ACC112 (cell line): ENCODE data around the gene PAPSS2.
"Not testable (repeated sequence)": the region's sequence is repeated elsewhere in the genome, so short reads cannot be mapped to it uniquely, and the experiment has no call there.

ENCODE experiments used
- H2AFZ ChIP-seq: fragments of 200-600 bp; sonication (generic); one replicate; pipeline ENCODE4 v1.6.0; 2017; ENCODE audit warnings: antibody characterized with exemption, low read length; ENCODE audit not compliant: unreplicated experiment
- H3K27ac ChIP-seq: fragments of 200-600 bp; sonication (generic); 2 replicates; pipeline ENCODE4 v1.5.1; 2014; ENCODE audit warnings: low read depth, mild to moderate bottlenecking, antibody characterized with exemption, low read length, moderate library complexity
- H3K27me3 ChIP-seq: fragments of 200-600 bp; sonication (generic); 2 replicates; pipeline ENCODE4 v1.6.1; 2014; ENCODE audit warnings: mild to moderate bottlenecking, antibody characterized with exemption, low read length, moderate library complexity, mixed read lengths; ENCODE audit not compliant: insufficient read depth
- H3K36me3 ChIP-seq: fragments of 200-600 bp; sonication (generic); 2 replicates; pipeline ENCODE4 v1.6.1; 2016; ENCODE audit warnings: mild to moderate bottlenecking, antibody characterized with exemption, low read length, moderate library complexity, mixed read lengths; ENCODE audit not compliant: insufficient read depth
- H3K4me1 ChIP-seq: fragments of 200-600 bp; sonication (generic); one replicate; pipeline ENCODE4 v1.6.1; 2016; ENCODE audit warnings: low read length, mixed read lengths; ENCODE audit not compliant: insufficient read depth, unreplicated experiment, control insufficient read depth
- H3K4me3 ChIP-seq: fragments of 200-600 bp; sonication (generic); 2 replicates; pipeline ENCODE4 v1.5.1; 2014; ENCODE audit warnings: mild to moderate bottlenecking, low read depth, low read length
- H3K79me2 ChIP-seq: fragments of 200-600 bp; sonication (generic); one replicate; pipeline ENCODE4 v1.6.0; 2016; ENCODE audit warnings: low read length; ENCODE audit not compliant: control insufficient read depth, unreplicated experiment, insufficient read depth

The PAPSS2 gene

GRCh38 chr10:87642988-87643387 is 16.7 kb upstream of the PAPSS2 start:
- Histone ChIP-seq H3K4me1 (peaks cover 3% of the 10 kb centered on the region), H3K27ac (no peak overlapping the region), H3K4me3 (no peak overlapping the region), H3K27me3 (no peaks in the 10 kb centered on the region), H3K79me2 (no peaks in the 10 kb centered on the region), H2AFZ (no peak overlapping the region), H3K36me3 (no peaks in the 10 kb centered on the region)

- no peaks in the 10 kb centered on the region for H3K36me3 ChIP-seq
- H3K4me1 ChIP-seq, result peaks cover 3% of the 10 kb centered on the region
- no peaks in the 10 kb centered on the region for H3K27me3 ChIP-seq
- H3K79me2 ChIP-seq, result no peaks in the 10 kb centered on the region
- H2AFZ ChIP-seq, result no peak overlapping the region
- no peak overlapping the region for H3K27ac ChIP-seq
- no peak overlapping the region for H3K4me3 ChIP-seq
Observed at GRCh38 chr10:87643920-87644319, 15.8 kb upstream of the PAPSS2 start.

GRCh38 chr10:87644500-87644899 is 15.2 kb upstream of the PAPSS2 start:
- not testable (repeated sequence) for H2AFZ ChIP-seq, H3K79me2 ChIP-seq, H3K27me3 ChIP-seq, H3K27ac ChIP-seq, H3K4me3 ChIP-seq, H3K4me1 ChIP-seq, H3K36me3 ChIP-seq

- Histone ChIP-seq H2AFZ (no peak overlapping the region), H3K27me3 (no peaks in the 10 kb centered on the region), H3K79me2 (no peaks in the 10 kb centered on the region), H3K27ac (no peak overlapping the region), H3K4me1 (peaks cover 3% of the 10 kb centered on the region), H3K36me3 (no peaks in the 10 kb centered on the region), H3K4me3 (no peak overlapping the region)
Observed at GRCh38 chr10:87646192-87646909, 13.3 kb upstream of the PAPSS2 start.

GRCh38 chr10:87646935-87647334 is 12.7 kb upstream of the PAPSS2 start:
- H2AFZ ChIP-seq, result no peak overlapping the region
- no peak overlapping the region for H3K4me3 ChIP-seq
- H3K36me3 ChIP-seq, result no peaks in the 10 kb centered on the region
- H3K79me2 ChIP-seq, result no peaks in the 10 kb centered on the region
- peaks cover 3% of the 10 kb centered on the region for H3K4me1 ChIP-seq
- no peaks in the 10 kb centered on the region for H3K27me3 ChIP-seq
- H3K27ac ChIP-seq, result no peak overlapping the region

GRCh38 chr10:87650838-87651589 is 8.7 kb upstream of the PAPSS2 start:
- no peaks in the 10 kb centered on the region for H3K27me3 ChIP-seq
- H3K4me3 ChIP-seq, result no peak overlapping the region
- no peak overlapping the region for H2AFZ ChIP-seq
- H3K36me3 ChIP-seq, result no peaks in the 10 kb centered on the region
- no peaks in the 10 kb centered on the region for H3K79me2 ChIP-seq
- peaks cover 5% of the 10 kb centered on the region for H3K4me1 ChIP-seq
- no peak overlapping the region for H3K27ac ChIP-seq

- H3K27me3 ChIP-seq, result no peaks in the 10 kb centered on the region
- no peak overlapping the region for H2AFZ ChIP-seq
- H3K4me1 ChIP-seq, result peaks cover 13% of the 10 kb centered on the region
- no peaks in the 10 kb centered on the region for H3K79me2 ChIP-seq
- H3K36me3 ChIP-seq, result no peaks in the 10 kb centered on the region
- no peak overlapping the region for H3K27ac ChIP-seq
- H3K4me3 ChIP-seq, result no peak overlapping the region
Observed at GRCh38 chr10:87651801-87652200, 7.9 kb upstream of the PAPSS2 start.

GRCh38 chr10:87652261-87652660 is 7.4 kb upstream of the PAPSS2 start:
- Histone ChIP-seq H2AFZ (no peak overlapping the region), H3K79me2 (no peaks in the 10 kb centered on the region), H3K27me3 (no peaks in the 10 kb centered on the region), H3K4me3 (no peak overlapping the region), H3K36me3 (no peaks in the 10 kb centered on the region), H3K27ac (no peak overlapping the region), H3K4me1 (peaks cover 18% of the 10 kb centered on the region)

GRCh38 chr10:87654212-87654611 is 5.5 kb upstream of the PAPSS2 start:
- no peaks in the 10 kb centered on the region for H3K27me3 ChIP-seq
- H3K79me2 ChIP-seq, result no peaks in the 10 kb centered on the region
- H3K4me1 ChIP-seq, result peaks cover 35% of the 10 kb centered on the region
- H3K36me3 ChIP-seq, result no peaks in the 10 kb centered on the region
- no peak overlapping the region for H3K27ac ChIP-seq
- H3K4me3 ChIP-seq, result no peak overlapping the region
- no peak overlapping the region for H2AFZ ChIP-seq

- no peaks in the 10 kb centered on the region for H3K27me3 ChIP-seq
- H3K79me2 ChIP-seq, result peaks cover 14% of the 10 kb centered on the region
- no peaks in the 10 kb centered on the region for H3K36me3 ChIP-seq
- peak overlapping the region; percentile 92 for H3K27ac ChIP-seq
- H3K4me1 ChIP-seq, result peaks cover 39% of the 10 kb centered on the region
- H2AFZ ChIP-seq, result peak overlapping the region; percentile 70
- H3K4me3 ChIP-seq, result 0 out of 2 replicates have a peak overlapping the region, but pooled peaks have one; percentile 18
Observed at GRCh38 chr10:87656431-87657072, 3.1 kb upstream of the PAPSS2 start.
